SK-N-SH (cell line): ENCODE results near the gene BRINP3.

ENCODE experiments used
- TAF1 ChIP-seq: IDR thresholded peaks from 2 replicates; pipeline ENCODE4 v1.6.1; 2012; ENCODE audit warnings: low read depth, mild to moderate bottlenecking, low read length, moderate library complexity, borderline replicate concordance
- TF ChIP-seq, protein P1 (sequence below): IDR thresholded peaks from 2 replicates; pipeline ENCODE4; 2012
- TF ChIP-seq, protein P2 (sequence below): fragments of 200-600 bp; sonication (generic); IDR thresholded peaks from 2 replicates; pipeline ENCODE4 v1.6.1; 2017; ENCODE audit warnings: antibody characterized with exemption, mild to moderate bottlenecking, moderate library complexity

DNA sequence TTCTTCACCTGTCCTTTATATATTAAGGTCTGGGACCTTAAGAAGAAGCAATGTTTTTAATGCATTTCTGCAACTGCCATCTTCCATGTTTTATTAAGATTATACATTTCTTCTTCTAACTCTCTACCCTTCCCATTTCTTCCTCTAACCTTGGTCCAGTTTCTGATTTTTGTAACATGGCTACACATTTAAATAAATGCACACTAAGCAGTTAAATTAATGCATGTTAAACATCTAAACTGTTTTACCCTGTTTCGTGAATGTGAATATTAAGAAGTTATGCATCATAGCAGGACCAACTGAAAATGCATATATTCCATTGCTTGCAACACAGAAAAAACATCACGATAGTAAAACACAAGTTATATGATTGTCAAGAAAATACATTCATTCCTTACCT is 3.7 kb downstream of the BRINP3 start:
- TF ChIP-seq TAF1: no peak
- TF ChIP-seq, protein P1, sequence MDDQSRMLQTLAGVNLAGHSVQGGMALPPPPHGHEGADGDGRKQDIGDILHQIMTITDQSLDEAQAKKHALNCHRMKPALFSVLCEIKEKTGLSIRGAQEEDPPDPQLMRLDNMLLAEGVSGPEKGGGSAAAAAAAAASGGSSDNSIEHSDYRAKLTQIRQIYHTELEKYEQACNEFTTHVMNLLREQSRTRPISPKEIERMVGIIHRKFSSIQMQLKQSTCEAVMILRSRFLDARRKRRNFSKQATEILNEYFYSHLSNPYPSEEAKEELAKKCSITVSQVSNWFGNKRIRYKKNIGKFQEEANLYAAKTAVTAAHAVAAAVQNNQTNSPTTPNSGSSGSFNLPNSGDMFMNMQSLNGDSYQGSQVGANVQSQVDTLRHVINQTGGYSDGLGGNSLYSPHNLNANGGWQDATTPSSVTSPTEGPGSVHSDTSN: no peak
- TF ChIP-seq, protein P2, sequence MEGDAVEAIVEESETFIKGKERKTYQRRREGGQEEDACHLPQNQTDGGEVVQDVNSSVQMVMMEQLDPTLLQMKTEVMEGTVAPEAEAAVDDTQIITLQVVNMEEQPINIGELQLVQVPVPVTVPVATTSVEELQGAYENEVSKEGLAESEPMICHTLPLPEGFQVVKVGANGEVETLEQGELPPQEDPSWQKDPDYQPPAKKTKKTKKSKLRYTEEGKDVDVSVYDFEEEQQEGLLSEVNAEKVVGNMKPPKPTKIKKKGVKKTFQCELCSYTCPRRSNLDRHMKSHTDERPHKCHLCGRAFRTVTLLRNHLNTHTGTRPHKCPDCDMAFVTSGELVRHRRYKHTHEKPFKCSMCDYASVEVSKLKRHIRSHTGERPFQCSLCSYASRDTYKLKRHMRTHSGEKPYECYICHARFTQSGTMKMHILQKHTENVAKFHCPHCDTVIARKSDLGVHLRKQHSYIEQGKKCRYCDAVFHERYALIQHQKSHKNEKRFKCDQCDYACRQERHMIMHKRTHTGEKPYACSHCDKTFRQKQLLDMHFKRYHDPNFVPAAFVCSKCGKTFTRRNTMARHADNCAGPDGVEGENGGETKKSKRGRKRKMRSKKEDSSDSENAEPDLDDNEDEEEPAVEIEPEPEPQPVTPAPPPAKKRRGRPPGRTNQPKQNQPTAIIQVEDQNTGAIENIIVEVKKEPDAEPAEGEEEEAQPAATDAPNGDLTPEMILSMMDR: no peak
